ENCODE data around the gene CDK14. TPM values are rescaled to one million over a fixed set of nuclear protein-coding genes. Genes with fewer than 3 reads are reported as not detected.

Gene CDK14
- total RNA-seq, 1 donor, result 11.1 TPM

- Histone ChIP-seq H3K4me1 (ENCODE audit: insufficient read depth, low read length) (no peaks in the 10 kb centered on the region), H3K9me3 (ENCODE audit: low read depth, low read length) (no peaks in the 10 kb centered on the region), H3K4me3 (ENCODE audit: low read length) (no peak overlapping the region), H3K27me3 (ENCODE audit: insufficient read depth, low read length) (no peaks in the 10 kb centered on the region)
These were observed 434.7 kb downstream of the CDK14 start for GRCh38 chr7:91030680-91031380.

- Histone ChIP-seq H3K4me1 (ENCODE audit: insufficient read depth, low read length) (no peaks in the 10 kb centered on the region), H3K9me3 (ENCODE audit: low read depth, low read length) (no peaks in the 10 kb centered on the region), H3K4me3 (ENCODE audit: low read length) (no peak overlapping the region), H3K27me3 (ENCODE audit: insufficient read depth, low read length) (no peaks in the 10 kb centered on the region)
These were observed 435.6 kb downstream of the CDK14 start for GRCh38 chr7:91031757-91032156.

DNA sequence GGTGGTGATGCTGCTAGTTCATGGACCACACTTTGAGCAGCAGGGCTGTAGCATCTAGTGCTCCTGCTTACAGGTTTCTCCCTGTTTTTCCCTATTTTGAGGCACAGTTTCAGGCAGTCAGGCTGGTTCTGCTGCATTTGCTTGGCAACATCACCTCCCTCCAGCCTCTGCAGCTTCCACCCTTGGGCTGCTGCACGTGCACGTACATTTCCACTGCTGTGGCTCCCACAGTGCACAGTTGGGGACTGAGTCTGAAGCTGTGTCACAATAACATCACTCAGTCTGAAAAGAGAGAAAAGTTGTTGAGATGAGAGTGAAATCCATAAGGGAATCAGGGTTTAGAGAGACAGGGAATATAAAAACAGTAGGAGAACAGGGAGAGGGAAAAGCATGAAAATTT is 437.5 kb downstream of the CDK14 start:
- no peaks in the 10 kb centered on the region for H3K27me3 ChIP-seq (ENCODE audit: insufficient read depth, low read length)
- no peaks in the 10 kb centered on the region for H3K9me3 ChIP-seq (ENCODE audit: low read depth, low read length)
- H3K4me3 ChIP-seq (ENCODE audit: low read length), result no peak overlapping the region
- no peaks in the 10 kb centered on the region for H3K4me1 ChIP-seq (ENCODE audit: insufficient read depth, low read length)

GRCh38 chr7:91034459-91035368 is 438.6 kb downstream of the CDK14 start:
- no peak overlapping the region for H3K4me3 ChIP-seq (ENCODE audit: low read length)
- H3K4me1 ChIP-seq (ENCODE audit: insufficient read depth, low read length), result no peaks in the 10 kb centered on the region

DNA sequence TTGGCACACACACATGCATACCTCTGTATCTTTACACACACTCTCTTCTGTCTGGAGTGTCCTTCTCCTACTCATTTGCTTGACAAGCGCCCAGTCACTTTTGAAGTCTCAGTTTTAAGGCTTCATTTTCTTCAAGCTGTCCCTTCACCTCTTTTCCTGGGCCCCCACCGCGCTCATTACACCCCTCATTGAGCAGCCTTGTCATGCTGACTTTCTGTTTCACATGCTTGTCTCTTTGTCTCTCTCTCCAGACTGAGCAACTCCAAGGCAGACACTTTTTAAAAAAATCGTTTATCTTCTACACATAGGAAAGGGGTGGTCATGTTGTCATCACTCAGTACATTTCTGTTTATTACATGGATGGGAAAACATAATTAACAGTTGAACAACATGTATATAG is 442.9 kb downstream of the CDK14 start:
- no peaks in the 10 kb centered on the region for H3K27me3 ChIP-seq (ENCODE audit: insufficient read depth, low read length)
- no peak overlapping the region for H3K4me3 ChIP-seq (ENCODE audit: low read length)
- no peaks in the 10 kb centered on the region for H3K4me1 ChIP-seq (ENCODE audit: insufficient read depth, low read length)
- H3K9me3 ChIP-seq (ENCODE audit: low read depth, low read length), result no peaks in the 10 kb centered on the region

More at GRCh38 chr7:91034459-91035368, 438.6 kb downstream of the CDK14 start:
- H3K27me3 ChIP-seq (ENCODE audit: insufficient read depth, low read length), result no peaks in the 10 kb centered on the region
- no peaks in the 10 kb centered on the region for H3K9me3 ChIP-seq (ENCODE audit: low read depth, low read length)

GRCh38 chr7:91041141-91041540 is 445.0 kb downstream of the CDK14 start:
- H3K4me3 ChIP-seq (ENCODE audit: low read length), result no peak overlapping the region
- H3K9me3 ChIP-seq (ENCODE audit: low read depth, low read length), result no peaks in the 10 kb centered on the region
- no peaks in the 10 kb centered on the region for H3K4me1 ChIP-seq (ENCODE audit: insufficient read depth, low read length)
- H3K27me3 ChIP-seq (ENCODE audit: insufficient read depth, low read length), result no peaks in the 10 kb centered on the region

DNA sequence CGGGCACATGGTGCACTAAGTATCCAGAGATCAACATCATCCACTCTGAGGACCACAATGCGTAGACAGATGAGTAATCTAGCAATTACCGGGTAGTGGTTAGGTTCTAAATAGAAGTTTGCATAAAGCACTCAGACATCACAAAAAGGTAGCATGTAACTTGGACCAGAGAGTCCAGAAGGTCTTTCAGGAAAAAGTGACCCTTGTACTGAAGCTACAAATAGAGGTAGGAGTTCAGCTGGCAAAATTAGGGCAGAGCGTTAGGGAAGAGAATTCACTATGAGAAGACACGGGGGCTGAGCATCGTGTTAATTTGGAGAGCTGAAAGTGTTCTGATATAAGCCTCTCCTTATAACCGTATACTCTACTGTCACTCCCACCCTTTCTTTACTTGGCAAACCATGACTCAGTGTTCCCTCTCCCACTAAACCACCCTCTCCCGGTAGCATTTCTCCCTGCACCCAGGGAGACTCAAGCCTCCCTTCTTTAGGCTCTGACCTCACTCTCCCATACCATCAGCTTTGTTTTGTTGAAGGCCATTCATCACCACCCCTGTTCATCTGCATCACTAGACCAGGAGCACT is 445.9 kb downstream of the CDK14 start:
- no peak overlapping the region for H3K4me3 ChIP-seq (ENCODE audit: low read length)
- H3K4me1 ChIP-seq (ENCODE audit: insufficient read depth, low read length), result no peaks in the 10 kb centered on the region
- H3K9me3 ChIP-seq (ENCODE audit: low read depth, low read length), result no peaks in the 10 kb centered on the region
- no peaks in the 10 kb centered on the region for H3K27me3 ChIP-seq (ENCODE audit: insufficient read depth, low read length)

DNA sequence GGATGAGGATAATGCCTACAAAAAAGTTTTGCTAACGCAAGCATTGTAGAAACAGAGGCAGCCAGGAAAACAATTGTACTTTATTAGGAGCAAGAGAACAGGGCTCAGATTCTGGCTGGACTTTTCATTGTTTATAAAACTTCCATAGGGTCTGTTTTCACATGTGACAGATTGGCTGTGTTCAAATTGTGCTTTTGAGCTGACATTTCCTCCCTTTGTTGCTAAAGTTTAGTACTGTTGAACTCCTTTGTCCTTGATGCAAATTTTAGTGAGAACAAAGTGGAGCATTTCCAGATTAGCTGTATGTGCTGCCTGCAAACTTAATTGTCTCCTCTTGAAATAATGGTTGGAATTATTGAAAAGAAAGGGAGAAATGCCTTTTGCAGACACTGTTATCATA is 447.1 kb downstream of the CDK14 start:
- no peak overlapping the region for H3K4me3 ChIP-seq (ENCODE audit: low read length)
- no peaks in the 10 kb centered on the region for H3K27me3 ChIP-seq (ENCODE audit: insufficient read depth, low read length)
- no peaks in the 10 kb centered on the region for H3K9me3 ChIP-seq (ENCODE audit: low read depth, low read length)
- no peaks in the 10 kb centered on the region for H3K4me1 ChIP-seq (ENCODE audit: insufficient read depth, low read length)

GRCh38 chr7:91043924-91044645 is 448.0 kb downstream of the CDK14 start:
- H3K4me1 ChIP-seq (ENCODE audit: insufficient read depth, low read length), result no peaks in the 10 kb centered on the region
- no peaks in the 10 kb centered on the region for H3K27me3 ChIP-seq (ENCODE audit: insufficient read depth, low read length)
- H3K9me3 ChIP-seq (ENCODE audit: low read depth, low read length), result no peaks in the 10 kb centered on the region
- H3K4me3 ChIP-seq (ENCODE audit: low read length), result no peak overlapping the region

GRCh38 chr7:91045606-91046005 is 449.5 kb downstream of the CDK14 start:
- Histone ChIP-seq H3K4me3 (ENCODE audit: low read length) (no peak overlapping the region), H3K9me3 (ENCODE audit: low read depth, low read length) (no peaks in the 10 kb centered on the region), H3K27me3 (ENCODE audit: insufficient read depth, low read length) (no peaks in the 10 kb centered on the region), H3K4me1 (ENCODE audit: insufficient read depth, low read length) (no peaks in the 10 kb centered on the region)

- H3K27me3 ChIP-seq (ENCODE audit: insufficient read depth, low read length), result no peaks in the 10 kb centered on the region
- H3K4me3 ChIP-seq (ENCODE audit: low read length), result no peak overlapping the region
- no peaks in the 10 kb centered on the region for H3K9me3 ChIP-seq (ENCODE audit: low read depth, low read length)
- H3K4me1 ChIP-seq (ENCODE audit: insufficient read depth, low read length), result no peaks in the 10 kb centered on the region
These were observed 450.4 kb downstream of the CDK14 start for GRCh38 chr7:91046322-91047089.

DNA sequence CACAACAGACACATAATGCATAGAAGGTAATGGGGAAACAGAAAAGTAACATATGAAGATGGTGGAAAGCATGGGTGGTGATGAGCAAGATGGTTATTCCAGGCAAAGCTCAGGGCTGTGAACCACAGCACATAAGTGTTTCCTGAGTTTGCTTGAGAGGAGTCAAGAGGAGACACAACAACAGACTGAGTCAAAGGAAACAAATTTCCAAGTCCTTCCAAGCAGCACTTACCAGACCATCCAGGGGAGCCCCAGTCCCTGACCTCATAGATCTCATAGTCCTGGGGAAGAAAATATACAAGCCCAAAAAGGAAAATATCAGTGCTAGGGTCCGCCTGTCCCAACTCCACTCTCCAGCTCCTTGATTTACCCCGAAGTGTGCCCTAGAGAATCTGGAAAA is 451.5 kb downstream of the CDK14 start:
- no peaks in the 10 kb centered on the region for H3K9me3 ChIP-seq (ENCODE audit: low read depth, low read length)
- no peaks in the 10 kb centered on the region for H3K27me3 ChIP-seq (ENCODE audit: insufficient read depth, low read length)
- H3K4me3 ChIP-seq (ENCODE audit: low read length), result no peak overlapping the region
- no peaks in the 10 kb centered on the region for H3K4me1 ChIP-seq (ENCODE audit: insufficient read depth, low read length)

GRCh38 chr7:91050677-91051076 is 454.6 kb downstream of the CDK14 start:
- H3K9me3 ChIP-seq (ENCODE audit: low read depth, low read length), result no peaks in the 10 kb centered on the region
- no peaks in the 10 kb centered on the region for H3K4me1 ChIP-seq (ENCODE audit: insufficient read depth, low read length)
- H3K27me3 ChIP-seq (ENCODE audit: insufficient read depth, low read length), result no peaks in the 10 kb centered on the region
- H3K4me3 ChIP-seq (ENCODE audit: low read length), result no peak overlapping the region

DNA sequence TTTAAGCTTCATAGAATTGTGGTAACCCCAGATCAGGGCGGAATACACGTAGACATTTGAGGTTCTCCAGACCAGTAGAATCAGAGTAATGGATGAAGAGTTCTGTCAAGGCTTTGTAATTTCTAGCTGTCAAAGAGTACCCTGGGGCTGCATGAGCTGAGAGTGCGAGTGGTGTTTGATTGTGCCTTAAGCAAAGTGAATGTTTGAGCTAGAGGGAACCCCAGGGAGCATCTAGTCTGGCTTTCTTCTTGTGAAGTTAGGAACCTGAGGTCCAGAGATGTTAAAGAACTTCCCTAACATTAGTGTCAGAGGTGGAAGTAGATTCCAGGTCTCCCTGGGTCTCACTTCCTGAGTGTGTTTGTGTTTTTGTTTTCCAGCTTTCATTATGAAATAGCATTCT is 455.8 kb downstream of the CDK14 start:
- Histone ChIP-seq H3K4me3 (ENCODE audit: low read length) (no peak overlapping the region), H3K9me3 (ENCODE audit: low read depth, low read length) (no peaks in the 10 kb centered on the region), H3K4me1 (ENCODE audit: insufficient read depth, low read length) (no peaks in the 10 kb centered on the region), H3K27me3 (ENCODE audit: insufficient read depth, low read length) (no peaks in the 10 kb centered on the region)

Measured in mononuclear cell (primary cell).